HG03060 (cell line): ENCODE measurements around the gene SLC35B3.
"Not testable (repeated sequence)": the region's sequence is repeated elsewhere in the genome, so short reads cannot be mapped to it uniquely, and the experiment has no call there.

ENCODE experiments used
- ATAC-seq: cut with Tn5 transposase; IDR thresholded peaks from one replicate; pipeline ENCODE4 v1.9.1; 2021; ENCODE audit warnings: low read depth, moderate number of reproducible peaks; ENCODE audit not compliant: unreplicated experiment

Gene SLC35B3

DNA sequence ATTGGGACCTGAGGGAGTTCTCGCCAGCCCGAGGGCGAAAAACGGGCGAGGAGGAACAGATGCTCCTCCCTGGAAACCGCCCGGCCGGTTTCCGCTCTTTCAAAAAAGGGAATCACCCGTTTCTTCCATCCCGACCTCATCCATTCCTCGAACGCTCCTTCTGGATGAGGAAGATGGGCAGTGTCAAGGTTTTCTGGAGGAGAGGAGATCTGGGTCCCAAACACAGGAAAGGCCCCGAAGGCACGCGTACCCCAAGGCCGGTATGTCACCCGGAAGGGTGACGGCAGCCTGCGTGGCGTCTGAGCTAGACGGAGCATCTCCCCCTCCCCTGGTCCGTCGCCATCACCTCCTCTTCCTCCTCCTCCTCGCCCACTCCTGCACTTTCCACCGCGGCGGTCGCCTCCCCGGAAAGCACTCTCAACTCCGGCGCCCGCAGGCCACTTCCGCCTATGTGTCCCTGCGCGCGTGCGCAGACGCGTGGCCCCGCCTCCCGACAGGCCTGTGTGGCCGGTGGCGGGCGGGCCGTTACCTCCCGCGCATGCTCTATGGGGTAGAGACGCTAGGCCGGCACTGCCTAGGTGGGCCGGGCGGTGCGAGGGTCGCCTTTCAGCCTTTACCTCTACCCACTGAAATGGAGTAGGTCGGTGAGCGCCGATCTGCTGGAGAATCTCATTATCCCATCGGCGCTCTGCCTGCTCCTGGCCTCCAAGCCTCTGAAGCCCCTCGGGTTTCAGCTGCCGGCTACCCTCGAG lies at the start of gene SLC35B3:
Gene SLC35B3 (minus strand): TSS at position 453 of the 752 bp plus-strand sequence.
- peak; percentile 90 for ATAC-seq

DNA sequence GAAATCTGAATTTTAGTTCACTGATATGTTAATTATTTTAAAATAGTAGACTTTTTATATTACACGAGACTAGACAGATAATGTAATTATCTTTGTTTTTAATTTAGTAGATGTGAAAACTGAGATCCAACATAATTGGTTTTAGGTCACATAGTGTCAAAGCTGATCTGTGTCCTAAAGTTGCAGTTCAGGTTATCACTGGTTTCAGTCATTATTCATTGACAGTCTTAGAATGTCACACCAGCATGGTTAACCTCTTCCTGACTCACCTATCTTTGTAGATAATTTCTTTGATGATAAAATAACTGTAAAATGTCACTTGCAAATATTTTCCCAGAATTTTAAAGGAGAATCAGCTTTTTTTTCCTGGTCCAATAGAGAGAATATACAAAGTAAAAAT lies 48.3 kb upstream of the SLC35B3 start:
- ATAC-seq: no peak

DNA sequence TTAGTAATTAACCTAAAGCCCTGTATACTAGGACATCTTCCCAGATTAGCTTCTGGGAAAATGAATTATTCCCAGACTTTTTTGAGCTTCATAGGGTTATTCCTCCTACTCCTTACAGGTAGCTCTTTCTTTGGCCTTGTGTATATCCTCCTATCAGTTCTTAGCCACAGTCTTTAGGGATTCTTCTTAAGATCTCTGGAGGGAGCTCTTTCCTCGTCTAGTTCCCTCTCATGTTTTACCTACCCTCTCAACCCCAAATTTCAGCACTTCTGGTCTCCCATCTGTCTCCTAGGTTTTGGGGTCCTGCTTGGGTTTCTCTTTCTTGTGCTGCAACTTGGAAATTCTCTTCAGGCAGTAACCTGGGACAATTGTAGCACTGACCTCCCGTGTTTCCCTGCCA lies 46.4 kb upstream of the SLC35B3 start:
- no peak for ATAC-seq

DNA sequence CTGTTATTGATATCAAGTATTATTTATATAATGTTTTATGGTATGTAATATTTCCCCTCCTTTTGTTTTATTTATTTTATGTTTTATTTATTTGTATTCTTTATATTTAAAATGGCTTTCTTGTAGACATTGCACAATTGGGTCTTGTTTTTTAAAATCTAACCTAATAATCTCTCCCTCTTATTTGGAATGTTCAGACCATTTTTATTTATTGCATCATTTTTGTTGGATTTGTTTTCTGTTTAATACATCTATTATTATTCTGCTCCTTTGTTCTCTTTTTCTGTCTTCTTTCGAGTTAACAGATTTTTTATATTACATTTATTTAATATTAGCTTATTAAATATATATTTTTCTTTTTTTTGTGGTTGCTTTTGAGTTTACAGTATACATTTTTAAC lies 43.1 kb upstream of the SLC35B3 start:
- no peak for ATAC-seq

DNA sequence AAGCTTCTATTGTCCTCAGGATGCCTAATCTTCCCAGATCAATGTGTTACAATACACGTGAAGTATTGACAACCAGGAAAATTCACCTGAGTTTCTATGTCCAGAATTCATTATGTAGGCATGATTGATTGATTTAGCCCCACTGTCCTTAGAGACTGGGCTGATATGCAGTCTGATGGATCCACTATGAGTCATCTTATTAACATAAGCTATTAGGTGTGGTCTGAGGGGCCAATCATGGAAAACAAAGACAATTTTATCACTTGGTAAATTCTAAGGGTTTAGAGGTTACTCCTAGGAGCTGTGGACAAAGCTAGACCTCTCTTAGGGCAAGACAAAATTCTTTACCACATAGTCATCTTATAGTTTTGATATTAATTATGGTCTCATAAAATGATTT lies 41.3 kb upstream of the SLC35B3 start:
- no peak for ATAC-seq

DNA sequence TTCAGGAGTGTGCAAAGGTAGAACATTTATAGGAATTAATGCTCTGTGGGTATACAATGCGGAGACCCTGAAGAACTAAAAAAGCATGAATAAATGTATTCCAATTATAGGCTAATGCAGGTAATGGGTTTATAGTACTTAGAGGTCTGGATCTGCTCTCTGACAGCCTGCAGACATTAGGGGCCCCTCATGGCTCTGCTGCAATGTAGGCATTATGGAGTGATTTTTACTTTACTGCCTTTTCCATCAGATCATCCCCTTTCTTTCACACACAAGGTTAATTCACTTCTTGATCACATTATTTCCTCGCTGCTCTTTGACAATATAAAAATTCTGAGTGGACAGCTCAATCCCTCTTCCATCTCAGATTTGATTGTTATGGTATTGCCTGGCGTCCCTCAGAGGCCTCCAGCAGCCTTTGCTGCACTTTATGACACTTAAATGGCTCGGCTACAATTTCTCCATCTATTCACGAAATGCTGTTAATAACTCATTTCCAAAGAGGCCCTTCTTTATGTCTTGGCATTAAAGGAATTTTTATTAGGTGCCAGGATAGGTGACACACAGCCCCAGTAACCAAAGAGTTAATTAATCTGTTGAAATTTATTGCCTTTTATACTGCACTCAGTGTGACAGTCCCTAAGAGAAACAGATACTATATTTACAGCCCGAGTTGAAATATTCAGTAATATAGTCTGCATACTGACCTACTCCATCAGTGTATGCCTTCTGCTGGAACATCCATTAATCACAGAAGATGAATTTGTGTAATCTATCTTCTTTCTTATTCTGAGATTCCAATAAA lies 33.4 kb upstream of the SLC35B3 start:
- no peak for ATAC-seq

DNA sequence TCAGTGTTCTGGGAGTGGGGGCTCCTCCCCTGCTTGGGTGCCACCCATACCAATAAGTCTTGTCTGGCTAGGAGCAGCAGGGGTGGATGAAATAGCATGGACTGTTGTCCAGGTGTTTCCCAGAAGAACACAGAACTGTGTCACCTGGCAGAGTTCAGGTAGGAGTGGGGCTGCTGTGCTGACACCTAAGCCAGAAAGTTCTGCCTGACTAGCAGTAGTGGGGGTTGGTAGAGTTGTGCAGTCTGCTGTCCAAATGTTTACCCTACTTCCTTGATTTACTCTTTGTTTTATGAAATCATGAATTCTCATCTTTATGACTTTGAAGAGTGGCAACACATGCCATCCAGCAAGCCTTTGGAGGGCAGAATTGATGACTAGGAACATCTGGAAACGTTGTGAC lies 27.3 kb upstream of the SLC35B3 start:
- no peak for ATAC-seq

DNA sequence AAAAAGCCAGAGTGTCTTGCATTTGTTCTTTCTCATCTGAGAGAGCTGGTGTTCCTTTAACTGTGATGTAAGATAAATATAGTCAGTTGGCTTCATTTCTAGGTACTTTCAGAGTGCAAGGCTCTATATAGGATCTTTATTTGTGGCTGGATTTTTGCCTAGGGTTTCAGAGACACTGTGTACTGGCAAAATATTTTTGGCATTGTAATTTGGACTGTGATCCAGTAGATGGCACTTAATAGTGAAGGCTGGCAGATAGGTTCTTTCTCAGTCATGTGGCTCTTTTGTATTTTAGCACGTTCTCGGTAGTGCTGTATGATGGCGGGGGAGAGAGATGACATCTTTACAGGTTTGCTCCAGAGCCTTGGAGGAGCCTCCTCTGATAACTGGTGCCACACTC lies 26.8 kb upstream of the SLC35B3 start:
- no peak for ATAC-seq

DNA sequence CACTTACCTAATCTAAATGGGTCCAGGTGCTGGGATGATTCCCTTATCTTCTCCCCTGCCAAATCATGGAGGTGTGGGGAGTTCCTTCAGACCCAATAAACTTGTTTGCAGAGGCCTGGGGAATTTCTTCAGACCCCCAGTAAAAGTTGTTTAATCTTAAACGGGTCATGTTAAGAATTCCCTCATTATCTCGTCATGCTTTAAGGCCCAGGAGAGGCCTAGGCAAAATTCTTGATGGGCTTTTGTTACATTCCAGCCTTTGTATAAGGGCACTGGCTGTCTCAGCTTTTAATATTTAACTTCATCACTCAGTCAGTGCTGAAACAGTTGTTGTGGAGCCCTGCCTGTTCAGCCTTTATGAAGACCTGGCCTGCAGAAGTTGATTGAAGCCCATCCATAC lies 11.0 kb upstream of the SLC35B3 start:
- ATAC-seq: no peak

DNA sequence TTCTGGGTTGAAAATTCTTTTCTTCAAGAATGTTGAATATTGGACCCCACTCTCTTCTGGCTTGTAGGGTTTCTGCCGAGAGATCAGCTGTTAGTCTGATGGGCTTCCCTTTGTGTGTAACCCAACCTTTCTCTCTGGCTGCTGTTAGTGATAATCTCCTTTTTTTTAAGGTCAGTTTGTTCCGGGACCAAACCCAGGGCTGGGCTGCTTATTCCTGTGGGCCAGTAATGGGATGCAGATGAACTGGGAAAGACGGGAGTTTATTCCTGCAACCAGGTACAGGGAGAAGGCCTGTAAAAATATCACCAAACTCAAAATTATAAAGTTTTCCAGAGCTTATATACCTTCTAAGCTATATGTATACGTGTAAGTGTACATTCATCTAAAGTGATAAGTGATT lies 10.6 kb upstream of the SLC35B3 start:
- not testable (repeated sequence) for ATAC-seq

DNA sequence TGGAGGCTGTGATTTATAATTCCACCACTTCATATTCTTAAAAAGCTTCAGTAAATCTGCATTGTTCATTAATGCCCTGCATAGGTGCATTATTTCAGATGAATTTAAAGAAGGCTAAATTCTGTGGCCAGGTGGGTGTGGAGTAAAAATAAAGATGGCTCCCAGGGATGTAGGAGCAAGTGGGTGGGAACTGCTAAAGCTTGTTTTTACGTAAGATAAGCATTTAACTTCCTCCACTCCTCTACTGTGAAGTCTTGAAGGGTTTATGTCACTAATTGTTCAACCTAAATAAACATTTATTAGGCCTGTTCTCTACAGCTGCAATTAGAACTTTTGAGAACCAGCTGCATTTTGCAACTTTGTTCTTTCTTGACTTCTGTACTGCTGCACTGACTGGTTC lies 6.8 kb upstream of the SLC35B3 start:
- no peak for ATAC-seq

DNA sequence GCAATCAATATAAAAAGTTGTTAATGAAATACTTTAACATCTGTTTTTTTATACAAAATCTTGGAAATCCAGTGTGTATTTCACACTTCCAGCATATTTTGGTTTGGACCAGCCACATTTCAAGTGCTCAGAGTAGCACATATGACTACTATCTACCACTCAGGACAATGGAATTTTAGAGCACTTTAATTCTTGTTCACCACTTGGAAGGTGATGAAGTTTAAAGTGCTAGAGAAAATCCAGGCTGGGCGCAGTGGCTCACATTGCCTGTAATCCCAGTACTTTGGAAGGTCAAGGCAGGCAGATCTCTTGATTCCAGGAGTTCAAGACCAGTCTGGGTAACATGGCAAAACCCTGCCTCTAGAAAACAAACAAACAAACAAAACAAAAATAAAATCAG lies 6.1 kb upstream of the SLC35B3 start:
- ATAC-seq: no peak

DNA sequence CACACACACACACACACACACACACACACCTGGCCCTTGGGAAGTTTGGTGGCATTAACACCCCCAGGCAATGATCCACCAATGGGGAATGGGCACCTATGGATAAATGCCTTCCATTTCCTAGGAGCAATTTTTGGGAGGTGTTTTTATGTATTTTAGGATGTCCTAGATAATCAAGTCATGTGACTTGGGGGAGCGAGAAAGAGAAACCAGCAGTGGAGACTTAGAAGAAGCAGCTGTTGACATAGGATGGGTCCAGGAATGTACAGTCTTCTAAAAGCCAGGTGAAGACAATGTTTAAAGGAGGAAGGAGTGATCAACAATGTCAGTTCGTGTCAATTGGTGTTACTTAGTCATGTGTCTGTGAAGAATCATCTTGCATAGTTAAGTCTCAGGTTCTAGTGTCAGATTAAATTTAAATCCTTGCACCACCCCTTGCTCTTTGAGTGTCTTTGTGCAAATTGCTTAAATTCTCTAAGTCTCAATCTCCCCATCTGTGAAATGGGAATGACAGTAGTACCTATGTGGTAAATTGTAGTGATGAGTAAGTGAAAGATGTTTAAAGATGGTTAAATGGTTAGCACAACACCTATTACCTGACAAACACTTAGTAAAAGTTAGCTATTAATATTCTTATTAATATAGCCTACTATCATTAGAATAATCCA lies 4.4 kb upstream of the SLC35B3 start:
- ATAC-seq: no peak

DNA sequence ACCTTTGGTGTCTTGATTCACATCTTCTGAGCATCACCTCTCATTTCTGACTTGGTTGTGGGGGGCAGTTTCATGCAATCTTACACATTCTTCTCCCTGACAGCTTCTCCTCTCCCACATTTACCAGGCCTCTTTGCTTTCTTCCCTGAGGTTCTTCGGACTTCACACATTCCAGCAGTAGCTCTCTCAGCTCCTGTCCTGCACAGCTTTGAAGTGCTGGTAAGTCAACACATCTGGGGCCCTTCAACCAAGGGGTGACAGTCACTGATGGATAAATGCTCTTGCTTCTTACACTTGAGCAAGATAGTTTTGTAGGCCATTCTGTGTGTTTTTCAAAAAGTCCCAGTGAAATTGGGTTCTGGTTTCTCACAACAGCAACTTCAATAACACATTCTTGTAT lies 2.5 kb upstream of the SLC35B3 start:
- ATAC-seq: no peak

DNA sequence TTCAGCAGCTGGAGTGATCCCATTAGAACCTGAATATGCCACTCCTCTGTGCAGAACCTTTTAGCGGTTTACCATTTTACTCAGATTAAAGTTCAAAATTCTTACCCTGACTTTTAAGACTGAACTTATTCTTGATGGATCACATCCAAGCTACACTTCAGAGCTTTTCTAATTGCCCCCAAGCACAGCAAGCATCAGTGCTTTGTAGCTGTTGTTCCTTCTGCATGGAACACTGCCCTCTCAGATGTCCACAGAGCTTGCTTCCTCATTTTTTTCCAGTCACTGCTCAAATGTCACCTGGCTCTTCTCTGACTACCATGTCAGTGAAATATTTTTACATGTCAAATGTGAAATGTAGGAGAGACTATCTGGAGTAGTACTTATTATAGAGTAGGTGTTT lies 1.6 kb upstream of the SLC35B3 start:
- ATAC-seq: no peak

DNA sequence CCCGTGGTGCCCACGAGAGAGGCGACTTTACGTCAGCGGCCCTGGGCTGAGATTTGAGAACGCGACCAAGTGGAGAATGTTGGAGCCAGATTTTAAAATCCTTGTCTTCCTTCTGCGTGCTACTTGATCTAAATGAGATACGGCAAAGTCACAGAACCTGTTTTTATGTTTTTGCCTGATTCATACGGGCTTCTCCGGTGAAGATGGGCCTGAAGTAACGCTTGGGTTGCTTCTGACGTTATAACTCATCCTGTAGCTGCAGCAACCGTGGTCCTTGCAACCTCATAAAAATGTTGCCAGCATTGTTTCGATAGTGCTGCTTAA lies 462 bp upstream of the SLC35B3 start:
- ATAC-seq: no peak

DNA sequence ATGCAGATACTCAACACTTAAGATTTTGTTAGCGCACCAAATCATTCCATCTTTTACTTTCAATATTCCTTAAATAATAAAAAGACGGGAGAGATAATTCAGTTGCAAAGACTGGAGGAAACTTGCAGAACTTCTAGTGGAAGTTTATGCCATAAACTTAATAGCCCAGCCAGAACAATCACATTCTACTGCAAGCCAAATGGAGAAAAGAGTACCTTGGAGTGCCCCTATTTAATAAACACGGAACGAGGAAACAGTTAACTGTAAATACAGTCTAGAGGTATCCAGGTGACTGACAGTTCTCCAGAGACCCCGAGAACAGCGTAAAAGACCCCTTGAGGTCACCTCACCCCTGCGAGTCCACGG lies 635 bp downstream of the SLC35B3 start:
- ATAC-seq: peak; percentile 17

DNA sequence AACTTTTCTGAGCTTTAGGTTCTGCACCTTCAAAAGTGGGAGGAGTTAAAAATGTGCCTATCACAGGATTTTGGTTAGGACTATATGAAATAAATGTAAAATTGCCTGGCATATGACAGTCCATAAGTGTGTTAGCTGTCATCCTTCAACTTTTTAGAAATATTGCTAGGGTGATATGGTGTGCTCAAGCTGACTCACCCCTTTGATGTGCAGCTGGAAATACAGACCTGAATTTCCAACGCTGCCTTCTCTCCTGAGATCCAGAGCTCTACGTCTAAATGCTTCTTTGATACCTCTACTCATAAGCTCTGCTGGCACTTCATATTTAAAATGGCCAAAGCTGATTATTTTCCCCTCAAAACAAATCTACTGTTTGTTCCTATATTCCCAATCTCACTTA lies 2.7 kb downstream of the SLC35B3 start:
- no peak for ATAC-seq

DNA sequence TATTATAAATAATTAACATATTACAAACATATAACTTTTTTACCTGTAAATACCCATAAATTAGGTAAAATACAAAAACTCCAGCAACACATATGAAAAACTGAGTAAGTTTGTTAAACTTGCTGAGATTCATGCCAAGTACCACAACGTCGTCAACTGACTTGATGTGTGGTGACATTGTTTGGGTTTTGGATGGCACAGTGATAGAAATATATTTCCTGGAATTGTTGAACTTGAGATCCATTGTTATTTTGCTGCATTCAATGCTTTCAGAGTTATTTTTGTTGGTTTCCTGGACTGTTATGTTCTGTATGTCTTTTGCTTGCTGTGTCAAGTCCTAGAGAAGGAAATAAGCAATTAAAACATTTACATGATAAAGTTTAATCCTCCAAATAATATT lies 5.5 kb downstream of the SLC35B3 start:
- no peak for ATAC-seq

DNA sequence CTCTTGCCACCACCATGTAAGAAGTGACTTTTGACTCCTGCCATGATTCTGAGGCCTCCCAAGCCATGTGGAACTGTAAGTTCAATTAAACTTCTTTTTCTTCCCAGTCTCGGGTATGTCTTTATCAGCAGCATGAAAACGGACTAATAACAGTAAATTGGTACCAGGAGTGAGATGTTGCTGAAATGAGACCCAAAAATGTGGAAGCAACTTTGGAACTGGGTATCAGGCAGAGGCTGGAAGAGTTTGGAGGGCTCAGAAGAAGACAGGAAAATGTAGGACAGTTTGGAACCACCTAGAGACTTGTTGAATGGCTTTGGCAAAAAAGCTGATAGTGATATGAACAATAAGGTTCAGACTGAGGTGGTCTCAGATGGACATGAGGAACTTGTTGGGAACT lies 8.8 kb downstream of the SLC35B3 start:
- not testable (repeated sequence) for ATAC-seq

DNA sequence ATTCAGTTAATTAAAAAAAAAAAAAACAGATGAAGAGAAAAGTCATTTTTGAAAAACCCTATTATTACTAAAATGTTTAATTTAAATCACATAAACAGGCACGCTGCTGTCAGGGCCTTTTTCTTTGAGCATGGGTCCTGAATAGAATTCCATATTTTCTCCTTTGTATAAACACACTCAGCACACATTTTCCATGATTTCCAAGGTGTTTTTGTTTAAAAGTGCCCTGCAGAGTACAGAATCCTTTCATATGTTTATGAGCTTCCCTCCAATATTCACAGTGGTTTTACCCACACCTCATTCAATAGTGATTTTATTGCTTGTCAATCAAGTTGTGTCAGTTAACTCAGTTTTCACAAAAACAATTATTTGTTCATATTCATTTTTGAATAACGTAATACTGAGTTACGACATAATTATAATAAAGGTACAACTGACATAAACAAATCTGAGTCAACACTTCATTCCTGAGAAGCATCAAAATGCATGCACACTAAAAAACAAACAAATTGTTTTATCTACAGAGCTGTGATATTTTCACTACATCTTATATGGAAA lies 15.2 kb downstream of the SLC35B3 start:
- ATAC-seq: no peak
